ENCODE data around the gene FAT4. TPM values are rescaled to one million over a fixed set of nuclear protein-coding genes. Genes with fewer than 3 reads are reported as not detected.

The FAT4 gene
- polyA plus RNA-seq, 1 donor from 2014 or later = 5.6 TPM

- Histone ChIP-seq H3F3A (ENCODE audit: insufficient read depth, low read length, poor library complexity, severe bottlenecking) (no peaks in the 10 kb centered on the region), H3K9ac (ENCODE audit: low read length) (peak overlapping the region; percentile 66), H3K9me2 (ENCODE audit: insufficient read depth, low read length) (no peaks in the 10 kb centered on the region), H4K20me1 (ENCODE audit: insufficient read depth) (no peaks in the 10 kb centered on the region), H3K36me3 (ENCODE audit: insufficient read depth, low read length) (no peaks in the 10 kb centered on the region), H3K4me2 (ENCODE audit: low read length) (peak overlapping the region; percentile 77), H3K9me3 (ENCODE audit: low read length) (no peaks in the 10 kb centered on the region), H3K27ac (ENCODE audit: low read length) (peak overlapping the region; percentile 48), H3K27me3 (ENCODE audit: insufficient read depth, low read depth, low read length) (no peaks in the 10 kb centered on the region), H3K79me2 (replicated peaks; ENCODE audit: insufficient read depth, low read length) (peaks cover 40% of the 10 kb centered on the region), H2AFZ (ENCODE audit: low read depth, low read length) (peak overlapping the region; percentile 62), H3K4me3 (ENCODE audit: low read length) (peak overlapping the region; percentile 82)
- TF ChIP-seq CTCF (IDR thresholded peaks at IDR 0.05; ENCODE audit: poor library complexity, severe bottlenecking) = peak; percentile 55
- no peak for TF ChIP-seq POLR2AphosphoS5 (IDR thresholded peaks at IDR 0.05)
- TF ChIP-seq TAF1 (IDR thresholded peaks at IDR 0.05; ENCODE audit: low read depth) = no peak
- no peak for TF ChIP-seq REST (IDR thresholded peaks at IDR 0.05; ENCODE audit: borderline replicate concordance)
- TF ChIP-seq MXI1 (conservative IDR thresholded peaks at IDR 0.05; ENCODE audit: poor library complexity, severe bottlenecking) = no peak
- TF ChIP-seq RAD21 (conservative IDR thresholded peaks at IDR 0.05) = peak; percentile 51
- TF ChIP-seq SMC3 (conservative IDR thresholded peaks at IDR 0.05; ENCODE audit: poor library complexity) = peak; percentile 56
Observed at GRCh38 chr4:125315576-125316400, 1.0 kb downstream of the FAT4 start.

- Histone ChIP-seq H3K79me2 (replicated peaks; ENCODE audit: insufficient read depth, low read length) (peaks cover 47% of the 10 kb centered on the region), H3K9me3 (ENCODE audit: low read length) (no peaks in the 10 kb centered on the region), H3K4me2 (ENCODE audit: low read length) (peak overlapping the region; percentile 77), H3K27me3 (ENCODE audit: insufficient read depth, low read depth, low read length) (no peaks in the 10 kb centered on the region), H4K20me1 (ENCODE audit: insufficient read depth) (no peaks in the 10 kb centered on the region), H3K9me2 (ENCODE audit: insufficient read depth, low read length) (no peaks in the 10 kb centered on the region), H3K36me3 (ENCODE audit: insufficient read depth, low read length) (no peaks in the 10 kb centered on the region), H3K4me3 (ENCODE audit: low read length) (peak overlapping the region; percentile 82), H3F3A (ENCODE audit: insufficient read depth, low read length, poor library complexity, severe bottlenecking) (no peaks in the 10 kb centered on the region), H3K9ac (ENCODE audit: low read length) (peak overlapping the region; percentile 66), H2AFZ (ENCODE audit: low read depth, low read length) (peak overlapping the region; percentile 28), H3K27ac (ENCODE audit: low read length) (no peak overlapping the region)
- TF ChIP-seq EZH2 (IDR thresholded peaks at IDR 0.05; ENCODE audit: borderline replicate concordance, insufficient read depth, low read length, poor library complexity, severe bottlenecking) (no peak), POLR2AphosphoS5 (IDR thresholded peaks at IDR 0.05) (no peak), REST (IDR thresholded peaks at IDR 0.05; ENCODE audit: borderline replicate concordance) (no peak)
Observed at GRCh38 chr4:125316401-125316790, 1.6 kb downstream of the FAT4 start.
